GM12878 (cell line): ENCODE measurements around the gene NDUFA5. TPM values are rescaled to one million over a fixed set of nuclear protein-coding genes. Genes with fewer than 3 reads are reported as not detected.

ENCODE experiments used
- ATAC-seq: fragments of 200-7000 bp; cut with Tn5 transposase; 3 replicates; pipeline ENCODE4 v1.9.1; 2020; ENCODE audit warnings: mild to moderate bottlenecking, moderate library complexity
- BruUV-seq: library from RNA; stranded (reverse); fragments of 400-500 nt; replicated peaks from 2 replicates; lab custom pipeline; 2021; lab: Mats Ljungman, UMichigan
- CTCF ChIA-PET: fragments of 300-600 bp; sonication (Branson Sonifier 250); formaldehyde crosslinking; extraction: SDS; loops from one replicate; lab custom pipeline; 2021; ENCODE audit warnings: inconsistent platforms; lab: Yijun Ruan, JAX
- POLR2A ChIA-PET: fragments of 350-600 bp; formaldehyde crosslinking; extraction: SDS; loops from one replicate; lab custom pipeline; 2021; ENCODE audit warnings: inconsistent platforms; lab: Charles Lee
- RAD21 ChIA-PET: fragments of 300-600 bp; sonication (Branson Sonifier 250); formaldehyde crosslinking; loops from one replicate; lab custom pipeline; 2023; ENCODE audit warnings: antibody characterized with exemption; ENCODE audit not compliant: unreplicated experiment; lab: Charles Lee
- SMC1A ChIA-PET: fragments of 300-600 bp; sonication (Branson Sonifier 250); formaldehyde crosslinking; loops from one replicate; lab custom pipeline; 2023; ENCODE audit not compliant: unreplicated experiment, uncharacterized antibody; lab: Charles Lee
- DNase-seq: peaks from one replicate; pipeline ENCODE4 v3.0.0-alpha.2; 2011; ENCODE audit warnings: low read depth, low spot score
- FAIRE-seq: peaks from 3 replicates; lab custom pipeline; 2011; peaks lifted over from hg19 to GRCh38; lab: Jason Lieb, UNC
- H2AFZ ChIP-seq: 2 replicates; pipeline ENCODE4 v1.6.0; 2011; ENCODE audit warnings: low read depth, low read length, control low read depth; ENCODE audit not compliant: control insufficient read depth
- H3K27ac ChIP-seq: 2 replicates; pipeline ENCODE4 v1.5.1; 2011; ENCODE audit warnings: control low read depth; ENCODE audit not compliant: control insufficient read depth, insufficient read depth
- H3K27me3 ChIP-seq, 2 experiments: replicated peaks in 1 of 2; 2 replicates each; pipeline versions ENCODE4 v1.6.0 to v1.6.1; 2011; ENCODE audit warnings: low read length in 1 of 2; ENCODE audit not compliant: control insufficient read depth in 2 of 2, insufficient read depth in 2 of 2
- H3K36me3 ChIP-seq, 2 experiments: 2 replicates each; pipeline ENCODE4 v1.5.1; 2011; ENCODE audit warnings: low read length in 1 of 2; ENCODE audit not compliant: control insufficient read depth in 2 of 2, insufficient read depth in 2 of 2
- H3K4me1 ChIP-seq: 2 replicates; pipeline ENCODE4 v1.6.1; 2011; ENCODE audit warnings: mild to moderate bottlenecking, low read length, moderate library complexity, mixed read lengths; ENCODE audit not compliant: control insufficient read depth, insufficient read depth
- H3K4me2 ChIP-seq: 2 replicates; pipeline ENCODE4 v1.6.0; 2011; ENCODE audit warnings: control low read depth; ENCODE audit not compliant: control insufficient read depth, insufficient read depth
- H3K4me3 ChIP-seq: fragments of 200-600 bp; sonication (generic); 2 replicates; pipeline ENCODE4 v1.5.1; 2016
- H3K79me2 ChIP-seq: 2 replicates; pipeline ENCODE4 v1.6.0; 2011; ENCODE audit warnings: low read length; ENCODE audit not compliant: control insufficient read depth, insufficient read depth
- H3K9ac ChIP-seq: 2 replicates; pipeline ENCODE4 v1.8.0; 2011; ENCODE audit warnings: low read length, control low read depth, mixed read lengths; ENCODE audit not compliant: control insufficient read depth, insufficient read depth
- H3K9me3 ChIP-seq: replicated peaks from 3 replicates; pipeline ENCODE4 v1.5.1; 2011; ENCODE audit warnings: mild to moderate bottlenecking, low read length; ENCODE audit not compliant: control insufficient read depth, insufficient read depth
- H4K20me1 ChIP-seq: 2 replicates; pipeline ENCODE4 v1.6.0; 2011; ENCODE audit not compliant: control insufficient read depth, insufficient read depth
- CREB1 ChIP-seq: IDR thresholded peaks from 2 replicates; pipeline ENCODE4 v1.6.1; 2012; ENCODE audit warnings: low read depth, mild to moderate bottlenecking, inconsistent platforms
- ETV6 ChIP-seq, 2 experiments: fragments of 450-650 bp in 1 of 2; IDR thresholded peaks in 1 of 2; conservative IDR thresholded peaks in 1 of 2; 2 replicates each; pipeline ENCODE4 v1.6.1; 2014; ENCODE audit warnings: antibody characterized with exemption in 1 of 2, borderline replicate concordance in 1 of 2, low read depth in 1 of 2, mild to moderate bottlenecking in 1 of 2, moderate library complexity in 1 of 2
- RAD21 ChIP-seq: IDR thresholded peaks from 2 replicates; pipeline ENCODE4 v1.6.1; 2011; ENCODE audit warnings: mild to moderate bottlenecking, low read depth, low read length, moderate library complexity; ENCODE audit not compliant: insufficient read depth
- REST ChIP-seq: IDR thresholded peaks from 2 replicates; pipeline ENCODE4 v1.6.1; 2012; ENCODE audit warnings: mild to moderate bottlenecking, low read depth, low read length
- RFX5 ChIP-seq: IDR thresholded peaks from 2 replicates; pipeline ENCODE4 v1.6.1; 2011; ENCODE audit warnings: low read depth, low read length, improper control_type of control experiment
- WGBS: methylation state at CpG from one replicate; pipeline ENCODE4 v1.1.6; 2016; ENCODE audit warnings: low lambda C conversion rate; ENCODE audit not compliant: insufficient replicate concordance, insufficient coverage; ENCODE audit errors: missing lambda C conversion rate; 5-methylcytosine and 5-hydroxymethylcytosine counted together
- in situ Hi-C: fragments of 300-500 bp; cut with MboI; formaldehyde crosslinking; loops from 9 replicates; pipeline ENCODE4 v1.14.3; 2018; ENCODE audit warnings: mixed read lengths
- intact Hi-C: fragments of 100-400 bp; cut with micrococcal nuclease; formaldehyde crosslinking; loops from one replicate; pipeline ENCODE4 v1.14.2; 2022; ENCODE audit not compliant: unreplicated experiment
- polyA plus RNA-seq, 11 experiments: library from polyadenylated mRNA; depleted of rRNA in 4 of 11; unstranded in 6 of 11; stranded (reverse) in 5 of 11; fragments of >200 nt; fragmentation: Nextera tagmentation in 4 of 11; fragmentation: Illumina TruSeq in 1 of 11; extraction: Ambion mirVana in 4 of 11; extraction: Trizol in 1 of 11; gene quantifications; 1 replicate in 1 of 11; 2 replicates in 10 of 11; pipeline versions ENCODE4 v1.2.1 to v1.2.3, GENCODE V29; 2011 to 2016; ENCODE audit warnings: inconsistent platforms in 2 of 11, missing spikeins in 2 of 11, low read depth in 1 of 11
- total RNA-seq, 4 experiments: library from RNA; depleted of rRNA in 3 of 4; stranded (reverse); fragments of >200 nt in 3 of 4; fragmentation: Illumina TruSeq in 1 of 4; extraction: Trizol in 1 of 4; gene quantifications; 2 replicates each; pipeline versions ENCODE4 v1.2.1 to v1.2.3, GENCODE V29; 2013 to 2021
- TF ChIP-seq, protein P1 (sequence below), 3 experiments: IDR thresholded peaks in 2 of 3; conservative IDR thresholded peaks in 1 of 3; 2 replicates each; pipeline ENCODE4 v1.5.1; 2011; ENCODE audit warnings: low read depth in 3 of 3, low read length in 3 of 3, mild to moderate bottlenecking in 3 of 3, control low read depth in 2 of 3, moderate library complexity in 2 of 3, inconsistent platforms in 1 of 3, mixed read lengths in 1 of 3; ENCODE audit not compliant: control insufficient read depth in 2 of 3, insufficient read depth in 1 of 3; ENCODE audit errors: extremely low read depth in 1 of 3
- TF ChIP-seq, protein P2 (sequence below): fragments of 450-650 bp; IDR thresholded peaks from 2 replicates; pipeline ENCODE4 v1.6.1; 2018; ENCODE audit warnings: borderline replicate concordance, mild to moderate bottlenecking; ENCODE audit not compliant: partially characterized antibody

The NDUFA5 gene
- total and polyA plus RNA-seq, 10 of the 15 experiments (the other 5 are each of a cell fraction or from before 2014, with no cell fraction given), result 51.0 to 209 (median 86.9) TPM

- TF ChIP-seq, protein P1, sequence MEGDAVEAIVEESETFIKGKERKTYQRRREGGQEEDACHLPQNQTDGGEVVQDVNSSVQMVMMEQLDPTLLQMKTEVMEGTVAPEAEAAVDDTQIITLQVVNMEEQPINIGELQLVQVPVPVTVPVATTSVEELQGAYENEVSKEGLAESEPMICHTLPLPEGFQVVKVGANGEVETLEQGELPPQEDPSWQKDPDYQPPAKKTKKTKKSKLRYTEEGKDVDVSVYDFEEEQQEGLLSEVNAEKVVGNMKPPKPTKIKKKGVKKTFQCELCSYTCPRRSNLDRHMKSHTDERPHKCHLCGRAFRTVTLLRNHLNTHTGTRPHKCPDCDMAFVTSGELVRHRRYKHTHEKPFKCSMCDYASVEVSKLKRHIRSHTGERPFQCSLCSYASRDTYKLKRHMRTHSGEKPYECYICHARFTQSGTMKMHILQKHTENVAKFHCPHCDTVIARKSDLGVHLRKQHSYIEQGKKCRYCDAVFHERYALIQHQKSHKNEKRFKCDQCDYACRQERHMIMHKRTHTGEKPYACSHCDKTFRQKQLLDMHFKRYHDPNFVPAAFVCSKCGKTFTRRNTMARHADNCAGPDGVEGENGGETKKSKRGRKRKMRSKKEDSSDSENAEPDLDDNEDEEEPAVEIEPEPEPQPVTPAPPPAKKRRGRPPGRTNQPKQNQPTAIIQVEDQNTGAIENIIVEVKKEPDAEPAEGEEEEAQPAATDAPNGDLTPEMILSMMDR (IDR thresholded peaks at IDR 0.05 in 2 of 3, conservative IDR thresholded peaks at IDR 0.05 in 1 of 3; ENCODE audit: control insufficient read depth in 2 of 3, extremely low read depth in 1 of 3, insufficient read depth in 1 of 3, low read depth in 3 of 3, low read length in 3 of 3), result no peak
- TF ChIP-seq ETV6 (conservative IDR thresholded peaks at IDR 0.05 in 1 of 2, IDR thresholded peaks at IDR 0.05 in 1 of 2; ENCODE audit: borderline replicate concordance in 1 of 2, low read depth in 1 of 2), result no peak
- TF ChIP-seq, protein P2, sequence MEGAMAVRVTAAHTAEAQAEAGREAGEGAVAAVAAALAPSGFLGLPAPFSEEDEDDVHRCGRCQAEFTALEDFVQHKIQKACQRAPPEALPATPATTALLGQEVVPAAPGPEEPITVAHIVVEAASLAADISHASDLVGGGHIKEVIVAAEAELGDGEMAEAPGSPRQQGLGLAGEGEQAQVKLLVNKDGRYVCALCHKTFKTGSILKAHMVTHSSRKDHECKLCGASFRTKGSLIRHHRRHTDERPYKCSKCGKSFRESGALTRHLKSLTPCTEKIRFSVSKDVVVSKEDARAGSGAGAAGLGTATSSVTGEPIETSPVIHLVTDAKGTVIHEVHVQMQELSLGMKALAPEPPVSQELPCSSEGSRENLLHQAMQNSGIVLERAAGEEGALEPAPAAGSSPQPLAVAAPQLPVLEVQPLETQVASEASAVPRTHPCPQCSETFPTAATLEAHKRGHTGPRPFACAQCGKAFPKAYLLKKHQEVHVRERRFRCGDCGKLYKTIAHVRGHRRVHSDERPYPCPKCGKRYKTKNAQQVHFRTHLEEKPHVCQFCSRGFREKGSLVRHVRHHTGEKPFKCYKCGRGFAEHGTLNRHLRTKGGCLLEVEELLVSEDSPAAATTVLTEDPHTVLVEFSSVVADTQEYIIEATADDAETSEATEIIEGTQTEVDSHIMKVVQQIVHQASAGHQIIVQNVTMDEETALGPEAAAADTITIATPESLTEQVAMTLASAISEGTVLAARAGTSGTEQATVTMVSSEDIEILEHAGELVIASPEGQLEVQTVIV, result no peak
Observed at GRCh38 chr7:123558289-123558874, 764 bp upstream of the NDUFA5 start (continued).

- peak overlapping the region; percentile 85 for H3K27ac ChIP-seq
- TSS peak; percentile 69 for BruUV-seq
- H3K36me3 ChIP-seq, result peaks cover 1 to 4% of the 10 kb centered on the region in 2 experiments; a peak in 3 of 4 replicates
- peak overlapping the region; percentile 82 for H3K9ac ChIP-seq
- H3K4me3 ChIP-seq, result peak overlapping the region; percentile 90
- H3K4me1 ChIP-seq, result no peaks in the 10 kb centered on the region
- POLR2A ChIA-PET, result interaction anchor here (0.5 to 2.4 kb wide), 4 partner anchors 8 to 28 kb away, joined by 3 to 7 read pairs (median 4); no protein-coding TSS in a partner anchor
- DNase-seq (no peak), FAIRE-seq (no peak), ATAC-seq (no peak; the same call in 2 of the 3 replicates)
- peaks cover 15% of the 10 kb centered on the region for H3K79me2 ChIP-seq
- 4% methylated on average over 12 of the region's 12 CpGs for WGBS
- RAD21 ChIA-PET, result interaction anchor here (1.2 to 1.8 kb wide), 3 partner anchors 10 to 192 kb away, joined by 4 to 6 read pairs (median 5); partner anchors contain the start of genes IQUB and WASL
- SMC1A ChIA-PET, result interaction anchor here (1.2 to 2.6 kb wide), 4 partner anchors 14 to 62 kb away, joined by 3 to 18 read pairs (median 8); no protein-coding TSS in a partner anchor
- peak overlapping the region; percentile 100; the same call in 1 of the 2 replicates for H2AFZ ChIP-seq
- no peaks in the 10 kb centered on the region for H3K27me3 ChIP-seq
- peak overlapping the region; percentile 76 for H3K4me2 ChIP-seq
- no peaks in the 10 kb centered on the region; the same call in 2 of the 3 replicates for H3K9me3 ChIP-seq
- in situ Hi-C loops (no loop called here), intact Hi-C loops (loop anchor here (1.0 to 10.0 kb wide), 2 partner anchors 22 to 1368 kb away; partner anchors contain the start of gene POT1)
- H4K20me1 ChIP-seq, result no peaks in the 10 kb centered on the region
- CTCF ChIA-PET, result interaction anchor here (1.3 to 3.0 kb wide), 5 partner anchors 8 to 68 kb away, joined by 4 to 11 read pairs (median 7); no protein-coding TSS in a partner anchor
- peak; percentile 61; the same call in 1 of the 2 replicates for TF ChIP-seq REST
- no peak for TF ChIP-seq CREB1
- TF ChIP-seq RAD21, result no peak
- TF ChIP-seq RFX5, result 0 out of 2 replicates have a peak, but pooled peaks have one; percentile 3
Observed at GRCh38 chr7:123557016-123557397, 611 bp downstream of the NDUFA5 start.
